ENCODE results near the gene CAPN2.
"Not testable (repeated sequence)": the region's sequence is repeated elsewhere in the genome, so short reads cannot be mapped to it uniquely, and the experiment has no call there.

CAPN2 gene

DNA sequence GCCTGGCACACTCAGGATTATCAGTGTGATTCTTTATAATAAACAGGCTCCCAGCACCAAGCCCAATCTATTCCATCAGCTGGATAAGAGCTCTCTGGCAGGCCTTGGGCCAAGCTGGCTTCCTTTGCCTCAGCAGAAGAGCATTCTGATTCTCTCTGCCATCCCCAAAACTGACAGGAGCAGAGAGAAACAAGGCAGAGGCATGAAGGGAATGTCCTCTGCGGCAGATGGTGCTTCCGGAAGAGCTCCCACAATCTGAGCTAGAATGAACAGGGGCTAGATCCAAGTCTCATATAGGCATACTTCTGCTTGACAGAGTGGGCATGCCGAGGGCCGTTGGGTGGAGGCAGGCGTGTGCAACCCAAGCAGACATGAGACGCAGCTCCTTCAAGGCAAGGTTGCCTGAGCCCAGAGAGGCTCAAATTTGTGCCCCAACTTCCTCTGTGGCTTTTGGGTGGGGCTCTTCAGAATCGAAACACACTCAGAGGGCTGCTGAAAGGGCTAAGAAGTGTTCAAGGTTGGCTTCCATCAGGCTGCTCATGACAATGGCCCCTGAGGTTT, 4.0 kb downstream of the CAPN2 start:
- in situ Hi-C loops (cut with MboI; ENCODE audit: low sequenced_read_pairs), result loop anchor here (5.0 kb wide), 1 partner anchor 41 kb away; no protein-coding TSS in a partner anchor

DNA sequence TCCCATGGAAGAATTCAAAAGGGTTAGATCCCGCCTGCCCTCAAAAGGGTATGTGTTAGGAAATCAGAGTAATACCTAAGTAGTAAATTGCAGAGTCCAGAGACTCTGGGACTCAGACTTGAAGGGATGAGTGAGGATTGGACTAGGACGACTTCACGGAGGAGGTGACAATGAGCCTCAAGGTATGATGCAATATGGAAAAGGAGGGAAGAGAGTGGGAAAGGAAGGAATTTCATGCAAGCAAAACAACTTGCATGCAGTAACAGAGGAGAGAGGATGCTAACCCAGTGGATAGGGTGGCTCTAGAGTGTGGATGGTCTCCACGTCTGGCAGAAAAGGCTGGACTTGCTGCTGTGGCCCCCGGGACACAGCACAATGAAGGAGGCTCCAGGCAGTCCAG, 4.8 kb downstream of the CAPN2 start:
- in situ Hi-C loops (cut with MboI; ENCODE audit: low sequenced_read_pairs), result loop anchor here (5.0 kb wide), 1 partner anchor 40 kb away; no protein-coding TSS in a partner anchor

DNA sequence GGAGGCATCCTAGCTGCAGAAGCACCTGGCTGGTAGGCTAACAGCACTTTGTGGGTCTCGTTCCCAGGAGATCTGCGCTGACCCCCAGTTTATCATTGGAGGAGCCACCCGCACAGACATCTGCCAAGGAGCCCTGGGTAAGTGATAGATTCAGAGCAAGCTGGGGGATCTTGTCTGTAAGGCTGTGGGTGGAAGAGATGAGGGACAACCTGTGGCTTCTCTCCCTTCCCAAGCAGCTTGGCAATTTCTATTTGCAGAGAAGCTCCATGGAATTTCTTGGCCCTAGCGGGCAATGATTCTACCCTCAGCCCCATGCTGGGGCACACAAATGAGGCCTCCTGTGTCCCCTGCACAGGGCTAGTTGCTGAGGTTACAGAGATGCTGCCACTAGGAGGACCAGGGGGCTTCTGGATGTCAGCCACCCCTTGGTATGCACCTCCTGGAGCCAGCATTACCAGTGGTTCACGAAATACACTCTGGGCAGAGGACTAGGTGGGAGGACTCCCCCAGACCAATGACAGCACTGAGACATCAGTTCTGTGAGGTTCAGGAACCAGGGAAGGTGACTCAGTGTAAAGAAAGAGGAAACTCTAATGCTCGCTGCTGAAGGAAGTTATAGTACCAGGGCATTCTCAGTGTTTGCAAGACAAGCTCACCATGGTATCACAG, 5.5 kb downstream of the CAPN2 start:
- in situ Hi-C loops (cut with MboI; ENCODE audit: low sequenced_read_pairs), result loop anchor here (5.0 kb wide), 1 partner anchor 39 kb away; no protein-coding TSS in a partner anchor

DNA sequence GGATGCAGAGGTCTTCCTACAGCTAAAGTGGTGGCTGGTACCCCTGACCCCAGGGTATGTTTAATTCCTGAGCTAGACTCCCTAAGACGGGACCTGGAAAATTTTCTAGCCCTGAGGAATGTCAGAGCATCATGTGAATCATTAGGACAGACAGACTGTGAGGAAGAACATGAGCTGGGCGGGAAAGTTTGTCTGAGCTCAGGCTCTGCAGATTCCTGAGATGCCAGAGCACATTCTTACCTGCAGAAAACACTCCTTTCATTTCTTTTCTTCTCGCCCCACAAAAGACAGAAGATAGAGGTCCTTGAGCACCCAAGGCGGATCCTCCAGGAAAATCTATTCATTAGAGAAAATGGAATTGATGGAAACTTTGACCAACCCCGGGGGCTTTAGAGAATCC, 6.5 kb downstream of the CAPN2 start:
- in situ Hi-C loops (cut with MboI; ENCODE audit: low sequenced_read_pairs), result loop anchor here (5.0 kb wide), 1 partner anchor 38 kb away; no protein-coding TSS in a partner anchor

DNA sequence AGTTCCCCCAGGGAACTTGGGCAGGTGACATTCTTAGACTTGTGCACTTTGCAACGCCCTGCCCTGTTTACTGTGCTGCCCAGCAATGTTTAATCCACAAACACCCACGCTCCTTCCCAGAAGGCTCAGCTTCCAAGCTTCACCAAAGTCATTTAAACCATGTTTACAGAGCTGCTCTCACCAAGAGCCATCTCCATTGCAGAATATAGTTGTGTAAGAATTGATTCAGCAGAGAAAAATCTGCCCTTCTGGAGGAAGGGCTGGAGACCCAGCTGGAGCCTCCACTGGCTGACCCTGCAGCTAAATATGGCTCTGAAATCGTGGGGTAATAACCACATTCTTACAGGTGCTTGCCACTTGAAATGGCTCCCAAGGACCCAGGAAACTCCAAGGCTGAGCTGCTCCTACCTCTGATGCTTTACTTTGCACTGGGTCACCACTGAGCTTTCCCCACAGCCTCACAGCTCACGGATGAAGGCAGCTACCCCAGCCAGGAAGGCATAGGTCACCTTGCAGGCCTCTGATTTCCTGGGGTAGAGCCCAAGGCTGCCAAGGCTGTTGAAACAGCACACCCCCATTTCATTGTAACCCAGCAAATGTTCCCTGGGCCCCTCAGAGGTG, 8.7 kb downstream of the CAPN2 start:
- in situ Hi-C loops (cut with MboI; ENCODE audit: low sequenced_read_pairs), result no loop called here

DNA sequence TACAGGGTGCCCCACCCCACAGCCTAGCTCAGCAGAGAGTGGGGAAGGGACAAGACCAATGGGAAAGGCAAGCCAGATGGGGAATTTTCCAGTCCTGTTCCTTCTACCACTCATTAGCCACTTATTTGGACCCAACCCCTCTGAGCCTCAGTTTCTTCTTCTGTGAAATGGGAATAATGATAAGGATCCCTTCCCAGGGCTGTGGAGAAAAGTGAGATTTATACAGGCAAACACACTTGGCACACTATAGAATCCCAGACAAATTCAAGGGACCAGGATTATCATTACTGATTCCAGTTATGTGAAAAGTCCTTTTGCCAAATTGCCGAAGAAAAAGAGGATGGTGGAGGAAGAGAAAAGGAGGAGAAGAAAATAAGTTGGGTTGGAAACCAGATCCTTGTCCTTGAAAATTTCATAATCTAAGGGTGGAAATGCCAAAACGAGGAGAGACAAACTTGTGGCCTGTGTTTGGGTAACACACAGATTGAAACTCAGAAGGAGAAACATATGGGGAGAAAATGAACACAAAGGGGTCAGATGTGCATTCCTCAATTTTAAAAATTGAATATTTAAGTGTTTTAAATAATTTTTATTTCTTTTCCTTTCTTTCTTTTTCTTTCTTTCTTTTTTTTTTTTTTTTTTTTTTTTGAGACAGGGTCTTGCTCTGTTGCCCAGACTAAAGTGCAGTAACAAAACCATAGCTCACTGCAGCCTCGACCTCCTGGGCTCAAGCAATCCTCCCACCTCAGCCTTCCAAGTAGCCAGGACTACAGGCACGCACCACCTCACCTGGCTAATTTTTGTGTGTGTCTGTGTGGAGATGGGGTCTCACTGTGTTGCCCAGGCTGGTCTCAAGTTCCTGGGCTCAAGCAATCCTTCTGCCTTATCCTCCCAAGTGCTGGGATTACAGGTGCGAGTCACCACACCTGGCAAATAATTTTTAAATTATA, 9.6 kb downstream of the CAPN2 start:
- in situ Hi-C loops (cut with MboI; ENCODE audit: low sequenced_read_pairs), result no loop called here

DNA sequence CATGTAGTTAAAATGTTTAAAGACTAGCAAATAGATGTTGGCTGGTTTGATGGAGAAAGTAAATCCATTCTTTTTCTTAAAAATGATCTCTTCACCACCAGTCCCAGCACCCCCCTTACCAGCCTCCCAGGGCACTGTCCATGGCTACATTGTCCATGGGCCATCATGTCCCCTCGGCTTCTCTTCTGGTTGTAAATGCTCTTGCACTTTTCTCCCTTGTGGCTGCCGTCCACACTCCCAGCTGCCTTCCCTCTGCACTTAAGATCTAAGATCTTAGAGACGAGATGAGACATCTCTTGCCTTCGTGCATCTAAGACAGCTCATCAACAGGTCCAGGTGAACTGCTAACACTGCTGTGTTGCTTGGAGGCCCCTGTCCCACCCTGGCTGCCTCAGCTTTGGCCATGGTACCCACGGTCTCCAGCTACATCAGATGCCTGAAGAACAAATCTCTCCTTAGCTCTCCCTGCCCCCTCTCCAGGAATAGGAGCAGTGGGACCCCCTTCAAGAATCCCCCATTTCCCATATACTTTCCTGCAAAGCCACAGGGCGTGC, 11.1 kb downstream of the CAPN2 start:
- in situ Hi-C loops (cut with MboI; ENCODE audit: low sequenced_read_pairs), result no loop called here

DNA sequence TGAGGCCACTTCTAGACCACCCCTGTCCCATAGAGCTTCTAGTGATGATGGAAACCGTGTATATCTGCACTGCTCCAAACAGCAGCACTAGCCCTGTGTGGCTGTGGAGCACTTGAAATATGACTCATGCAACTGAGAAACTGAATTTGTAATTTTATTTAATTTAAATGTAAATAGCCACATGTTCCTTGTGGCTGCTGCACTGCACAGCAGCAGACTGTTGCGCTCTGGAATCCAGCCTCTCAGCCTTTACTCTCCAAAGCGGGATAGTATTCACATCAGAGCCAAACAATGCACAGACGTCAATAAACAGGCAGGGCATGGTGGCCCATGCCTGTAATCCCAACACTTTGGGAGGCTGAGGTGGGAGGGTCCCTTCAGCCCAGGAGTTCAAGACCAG, 12.0 kb downstream of the CAPN2 start:
- in situ Hi-C loops (cut with MboI; ENCODE audit: low sequenced_read_pairs), result no loop called here

DNA sequence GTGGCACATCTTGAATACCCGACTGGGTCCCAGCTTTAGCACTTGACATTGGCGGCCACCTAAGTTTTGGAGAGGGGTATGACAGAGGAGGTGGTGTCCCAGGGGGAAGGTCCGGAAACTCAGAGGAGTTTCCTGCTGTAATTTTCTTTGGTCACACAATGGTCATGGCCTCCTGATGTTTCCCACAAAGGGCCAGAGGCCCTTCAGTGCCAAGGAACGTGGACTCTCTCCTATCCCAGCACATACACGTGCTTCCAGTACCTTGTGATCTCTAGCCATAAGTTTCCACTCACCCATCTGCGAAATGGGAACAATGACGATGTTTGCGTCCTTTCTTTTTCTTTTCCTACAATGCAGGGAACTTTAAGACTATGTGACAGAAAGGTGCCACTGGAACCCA, 13.2 kb downstream of the CAPN2 start:
- in situ Hi-C loops (cut with MboI; ENCODE audit: low sequenced_read_pairs), result no loop called here

DNA sequence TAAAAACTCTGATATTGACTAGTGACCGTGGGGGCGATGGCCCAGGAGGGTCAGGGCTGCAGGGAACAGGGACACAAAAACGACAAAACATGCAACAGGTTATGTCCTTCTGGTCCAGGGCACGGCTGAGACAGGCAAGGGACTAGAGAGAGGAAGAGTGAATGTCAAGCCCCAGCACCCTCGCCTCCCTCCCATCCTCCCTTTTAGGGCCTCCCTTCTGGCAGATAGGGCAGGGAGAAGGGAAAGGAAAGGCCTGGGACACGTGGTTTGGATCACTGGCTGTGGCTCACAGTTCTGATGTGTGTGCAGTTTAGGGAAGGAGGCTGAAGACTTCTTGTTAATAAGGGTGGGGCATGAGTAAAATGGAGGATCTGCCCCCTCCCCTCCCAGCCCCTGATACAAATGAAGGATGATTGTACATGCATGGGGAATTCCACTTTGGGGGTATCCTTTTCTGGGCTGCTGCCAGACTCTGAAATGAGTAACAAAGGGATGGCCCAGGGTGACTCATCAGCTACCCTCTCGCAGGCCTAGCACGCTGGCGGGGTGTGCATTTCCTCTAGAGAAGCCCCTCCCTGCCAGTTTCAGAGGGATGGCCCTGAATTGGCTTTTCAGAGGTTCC, 14.2 kb downstream of the CAPN2 start:
- in situ Hi-C loops (cut with MboI; ENCODE audit: low sequenced_read_pairs), result no loop called here

DNA sequence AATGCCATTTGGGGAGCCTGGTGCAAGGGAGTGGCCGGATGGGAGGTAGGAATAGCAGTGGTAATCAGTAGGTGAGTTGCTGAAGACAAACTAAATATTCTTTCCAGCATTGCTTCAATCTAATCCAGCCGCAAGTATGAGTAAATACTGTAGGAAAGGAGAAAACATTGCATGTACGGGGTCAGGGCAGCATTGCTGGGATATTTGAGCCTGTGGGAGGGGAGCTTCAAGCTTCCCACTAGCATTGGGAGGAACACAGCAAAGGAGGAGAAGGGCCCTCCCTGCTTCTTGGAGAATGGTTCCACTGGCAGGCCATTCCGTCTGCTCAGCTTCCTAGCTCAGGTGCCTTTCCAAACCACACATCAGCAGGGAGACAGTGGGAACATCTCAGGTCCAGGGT, 15.2 kb downstream of the CAPN2 start:
- in situ Hi-C loops (cut with MboI; ENCODE audit: low sequenced_read_pairs), result no loop called here

DNA sequence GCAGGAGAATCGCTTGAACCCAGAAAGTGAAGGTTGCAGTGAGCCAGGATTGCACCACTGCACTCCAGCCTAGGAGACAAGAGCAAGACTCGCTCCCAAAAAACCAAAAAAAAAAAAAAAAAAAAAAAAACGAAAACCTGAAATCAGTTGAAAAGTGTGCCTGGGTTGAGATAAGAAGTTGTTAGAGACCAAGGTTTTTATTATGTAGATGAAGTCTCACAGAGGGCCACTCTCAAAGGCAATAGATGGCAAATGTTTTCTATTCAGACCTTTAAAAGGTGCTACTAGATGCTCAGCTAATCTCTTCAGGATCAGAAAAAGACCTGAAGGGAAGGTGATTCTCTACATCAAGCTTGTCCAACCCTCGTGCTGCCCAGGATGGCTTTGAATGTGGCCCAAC, 17.6 kb downstream of the CAPN2 start:
- in situ Hi-C loops (cut with MboI; ENCODE audit: low sequenced_read_pairs), result no loop called here

DNA sequence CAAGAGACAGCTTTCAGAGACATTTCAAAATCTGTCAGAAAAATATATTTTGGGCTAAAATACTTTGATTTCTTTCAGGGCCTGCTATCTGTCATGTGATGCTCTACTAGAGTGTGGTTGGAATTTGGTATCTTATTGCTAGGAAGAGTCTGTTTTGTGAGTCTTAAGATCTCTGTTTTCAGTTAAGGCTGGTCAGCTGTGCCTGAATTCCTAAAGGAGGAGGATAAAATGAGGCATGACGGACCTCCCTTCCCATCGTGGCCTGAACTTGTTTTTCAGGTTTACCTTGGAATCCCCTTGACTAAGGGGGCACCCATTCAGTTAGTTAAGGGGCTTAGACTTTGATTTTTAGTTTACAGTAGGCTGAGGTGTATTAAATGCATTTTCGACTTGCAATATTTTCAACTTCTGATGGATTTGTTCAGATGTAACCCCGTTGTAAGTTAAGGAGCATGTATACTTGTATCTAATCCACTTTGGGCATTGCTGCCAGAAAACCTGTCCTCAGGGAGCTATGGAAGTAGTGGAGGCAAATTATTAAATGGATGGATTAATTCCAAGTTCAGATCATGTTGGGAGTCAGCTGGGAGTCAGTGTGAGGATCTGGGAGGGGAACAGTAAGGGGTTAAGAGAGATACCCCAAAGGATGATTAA, 18.3 kb downstream of the CAPN2 start:
- in situ Hi-C loops (cut with MboI; ENCODE audit: low sequenced_read_pairs), result no loop called here

DNA sequence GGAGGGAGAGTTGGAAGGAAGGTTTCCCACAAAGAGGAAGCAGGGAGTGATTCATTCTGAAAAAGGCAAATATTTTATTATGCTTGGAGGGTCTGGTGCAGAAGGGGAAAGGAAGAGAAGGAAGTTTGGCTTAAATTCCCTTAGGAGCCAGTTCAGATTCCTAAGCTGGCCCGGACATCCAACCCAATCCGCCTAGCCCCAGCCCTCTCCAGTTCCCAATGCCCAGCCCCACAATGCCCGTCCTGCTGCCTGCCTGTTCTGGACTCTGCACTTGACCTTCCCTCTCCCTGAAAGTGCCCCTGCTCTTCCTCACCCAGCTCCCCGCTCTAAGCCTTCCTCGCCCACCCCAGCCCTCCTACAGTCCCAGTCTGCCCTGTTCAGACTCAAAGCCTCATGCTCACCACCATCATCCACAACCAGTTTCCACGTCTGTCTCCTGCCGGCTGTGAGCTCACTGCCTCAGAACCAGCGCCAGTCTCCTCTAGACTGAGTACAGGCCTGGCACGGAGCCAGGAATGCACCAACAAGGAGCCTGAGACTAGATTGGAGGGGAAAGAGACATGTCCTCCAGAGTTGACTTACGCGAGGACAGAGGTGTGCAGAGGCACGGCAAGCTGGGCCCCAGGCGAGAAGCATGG, 18.9 kb downstream of the CAPN2 start:
- in situ Hi-C loops (cut with MboI; ENCODE audit: low sequenced_read_pairs), result no loop called here

DNA sequence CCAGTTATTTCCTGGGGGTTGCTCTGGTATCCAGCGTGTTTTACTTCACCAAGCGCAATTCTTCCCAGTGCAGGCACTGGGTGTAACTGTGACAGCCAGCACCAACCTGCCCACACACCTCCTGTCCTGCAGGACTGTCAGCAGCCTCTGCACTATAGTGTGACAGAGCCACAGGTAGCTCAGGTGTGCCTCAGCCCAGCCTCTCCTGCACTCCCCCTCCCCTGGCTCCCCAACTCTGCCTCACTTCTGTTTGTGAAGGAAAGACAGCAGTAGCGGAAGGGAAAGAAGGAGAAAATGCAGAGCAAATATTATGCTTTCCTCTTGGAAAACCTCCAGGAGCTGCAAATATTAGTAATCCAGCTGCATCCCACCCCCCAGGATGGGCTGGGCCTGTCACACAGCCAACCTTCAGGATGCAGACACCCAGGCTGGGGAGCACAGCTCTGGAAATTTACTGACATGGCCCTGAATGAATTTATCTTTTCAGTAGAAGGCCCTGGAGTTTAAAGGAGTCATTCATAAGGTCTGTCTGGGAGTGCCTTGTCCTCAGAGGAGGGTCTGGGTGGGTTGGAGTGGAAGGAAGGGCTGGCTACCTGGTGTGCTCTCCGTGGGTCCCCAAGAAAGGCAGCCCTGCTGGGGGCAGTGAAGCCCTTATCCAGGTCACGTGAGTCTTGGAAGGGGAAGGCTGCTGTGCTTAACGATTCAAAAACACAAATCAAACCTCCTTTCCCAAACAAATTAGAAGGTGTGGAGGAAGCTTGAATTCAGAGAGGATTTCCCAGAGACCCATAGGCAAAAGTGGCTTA, 20.9 kb downstream of the CAPN2 start:
- in situ Hi-C loops (cut with MboI; ENCODE audit: low sequenced_read_pairs), result no loop called here

DNA sequence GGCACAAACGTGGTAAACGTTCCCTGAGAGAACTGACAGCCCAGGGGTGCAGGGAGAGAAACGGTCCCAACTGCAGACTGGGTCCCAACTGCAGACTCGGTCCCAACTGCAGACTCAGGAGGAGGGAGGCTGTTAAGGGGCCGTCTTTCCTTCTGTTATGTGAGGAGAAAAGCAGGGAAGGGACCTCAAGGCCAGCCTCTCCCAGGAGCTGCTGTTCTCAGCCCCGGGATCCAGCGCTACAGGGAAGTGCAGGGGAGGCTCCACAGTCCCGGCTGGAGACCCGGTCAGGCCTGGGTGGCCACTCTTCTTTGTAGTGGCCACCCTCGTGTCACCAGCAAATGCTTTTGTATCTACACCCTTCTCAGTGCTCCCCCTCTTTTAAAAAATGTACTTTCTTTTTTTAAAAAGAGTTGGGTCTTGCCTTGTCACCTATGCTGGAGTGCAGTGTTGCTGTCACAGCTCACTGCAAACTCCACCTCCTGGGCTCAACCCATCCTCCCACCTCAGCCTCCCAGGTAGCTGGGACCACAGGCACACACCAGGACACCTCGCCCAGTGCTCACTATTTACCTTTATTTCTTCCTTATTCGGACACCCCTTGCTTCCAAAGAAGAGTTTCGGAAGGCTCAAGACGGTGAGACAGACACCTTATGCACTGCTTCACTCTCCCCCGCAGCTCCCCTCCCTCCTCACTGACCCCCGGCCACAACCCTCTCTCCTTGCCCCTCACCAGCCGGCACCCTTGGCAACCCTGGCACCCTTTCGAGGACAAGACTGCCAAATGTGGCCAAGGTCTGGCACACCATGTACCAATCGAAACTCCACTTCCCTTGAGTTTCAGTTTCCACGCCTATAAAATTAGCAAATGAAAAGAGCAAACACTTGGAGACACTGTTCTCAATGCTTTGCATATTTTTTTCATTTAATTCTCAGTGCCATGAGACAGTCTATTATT, 21.8 kb downstream of the CAPN2 start:
- in situ Hi-C loops (cut with MboI; ENCODE audit: low sequenced_read_pairs), result no loop called here

DNA sequence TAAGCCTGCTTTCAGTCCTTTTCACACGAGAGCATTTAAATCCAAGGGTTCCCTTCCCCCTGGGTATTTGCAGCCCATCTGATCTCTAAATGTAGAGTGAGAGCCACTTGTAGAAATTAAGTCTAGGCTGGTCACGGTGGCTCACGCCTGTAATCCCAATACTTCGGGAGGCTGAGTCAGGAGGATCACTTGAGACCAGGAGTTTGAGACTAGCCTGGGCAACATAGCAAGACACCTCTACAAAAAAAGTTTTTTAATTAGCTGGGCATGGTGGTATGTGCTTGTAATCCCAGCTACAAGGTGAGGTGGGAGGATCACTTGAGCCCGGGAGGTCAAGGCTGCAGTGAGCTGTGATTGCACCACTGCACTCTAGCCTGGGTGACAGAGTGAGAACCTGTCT, 24.3 kb downstream of the CAPN2 start:
- in situ Hi-C loops (cut with MboI; ENCODE audit: low sequenced_read_pairs), result not testable (repeated sequence)

DNA sequence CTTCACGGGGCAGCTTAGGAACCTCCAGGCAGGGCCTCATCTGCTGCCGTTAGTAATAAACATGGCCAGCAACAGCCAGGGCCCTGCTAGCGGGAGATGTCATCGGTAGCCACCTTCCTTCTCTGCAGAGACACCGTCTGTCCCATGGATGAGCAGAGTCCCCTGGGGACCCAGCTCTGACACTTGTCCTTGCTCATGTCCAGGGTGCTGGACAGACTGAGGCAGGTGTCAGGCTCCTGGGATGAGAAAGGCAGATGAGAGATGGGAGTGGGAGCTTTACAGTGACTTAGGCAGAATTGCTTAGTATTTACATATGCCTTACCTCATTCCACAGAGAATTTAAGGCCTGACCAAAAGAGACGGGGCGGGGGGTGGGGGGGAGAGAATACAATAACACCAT, 25.0 kb downstream of the CAPN2 start:
- in situ Hi-C loops (cut with MboI; ENCODE audit: low sequenced_read_pairs), result no loop called here

All from HL-60/S4 (cell line).